SHP77 treated with DMSO at 0.1 percent for 48 hours (cell line): Measurements from ENCODE around the gene MB.
"Not testable (repeated sequence)": the region's sequence is repeated elsewhere in the genome, so short reads cannot be mapped to it uniquely, and the experiment has no call there.

ENCODE experiments used
- DNase-seq: peaks from one replicate; lab custom pipeline; 2025; lab: John Stamatoyannopoulos, UW

Gene MB

DNA sequence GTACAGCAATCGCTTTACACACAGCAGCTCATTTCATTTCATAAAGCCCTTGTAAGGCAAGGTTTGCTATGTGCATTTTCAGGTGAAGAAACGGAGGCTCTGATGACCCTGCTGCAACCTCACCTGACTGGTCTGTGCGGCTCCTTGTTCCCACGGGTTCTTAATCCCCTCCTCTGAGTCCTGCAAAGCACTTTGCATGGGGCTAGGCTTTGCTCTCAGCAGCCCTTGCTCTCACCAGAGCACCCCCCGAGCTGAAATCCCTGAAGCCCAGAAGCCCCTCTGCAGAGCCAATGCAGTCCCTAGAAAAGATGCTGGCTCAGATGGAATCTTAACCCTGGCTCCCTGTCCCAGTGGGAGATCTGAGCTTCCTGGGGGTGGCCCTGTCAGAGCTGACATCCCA is 20.1 kb upstream of the MB start:
- DNase-seq: no peak

GRCh38 chr22:35634943-35635540 is 17.9 kb upstream of the MB start:
- no peak for DNase-seq

GRCh38 chr22:35634015-35634414 is 16.9 kb upstream of the MB start:
- DNase-seq: no peak

- no peak for DNase-seq
Measured at GRCh38 chr22:35633520-35633919, 16.4 kb upstream of the MB start.

- DNase-seq: no peak
Measured at GRCh38 chr22:35632935-35633334, 15.8 kb upstream of the MB start.

DNA sequence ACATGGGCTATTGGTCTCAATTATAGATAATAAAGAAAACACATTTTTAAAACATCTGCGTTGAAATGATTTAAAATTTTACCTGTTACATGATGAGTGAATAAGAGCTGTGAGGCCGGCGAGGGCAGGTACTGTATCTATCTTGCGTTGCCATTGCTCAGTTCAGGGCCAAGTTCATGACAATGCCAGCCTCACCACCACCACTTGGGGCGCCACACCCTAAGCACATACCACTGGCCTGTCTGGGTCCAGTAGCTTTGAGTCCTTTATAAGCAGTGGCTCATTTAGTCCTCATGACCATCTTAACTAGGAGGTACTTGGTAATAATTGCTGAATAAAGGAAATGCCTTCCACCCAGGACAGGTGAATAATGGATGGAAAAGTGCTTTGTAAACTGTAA is 14.5 kb upstream of the MB start:
- peak; percentile 12 for DNase-seq

DNA sequence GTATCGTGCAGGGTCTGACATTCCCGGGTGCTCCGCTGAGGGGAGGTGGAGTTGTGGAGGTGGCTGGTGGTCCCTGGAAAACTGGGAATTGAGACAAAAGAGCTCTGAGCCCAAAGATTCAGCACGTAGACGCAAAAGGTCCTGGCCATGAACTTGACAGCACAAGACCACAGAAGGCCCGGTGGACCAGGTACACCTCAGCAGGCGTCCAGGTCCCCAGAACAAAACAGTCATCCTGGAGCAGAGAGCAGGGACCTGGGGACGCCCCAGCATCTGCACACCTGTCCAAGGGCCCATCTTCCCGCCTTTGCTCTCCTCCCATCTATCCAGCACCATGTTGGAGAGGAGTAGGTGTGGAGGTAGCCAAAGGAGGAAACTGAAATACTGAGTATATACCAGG is 13.8 kb upstream of the MB start:
- DNase-seq: no peak

DNA sequence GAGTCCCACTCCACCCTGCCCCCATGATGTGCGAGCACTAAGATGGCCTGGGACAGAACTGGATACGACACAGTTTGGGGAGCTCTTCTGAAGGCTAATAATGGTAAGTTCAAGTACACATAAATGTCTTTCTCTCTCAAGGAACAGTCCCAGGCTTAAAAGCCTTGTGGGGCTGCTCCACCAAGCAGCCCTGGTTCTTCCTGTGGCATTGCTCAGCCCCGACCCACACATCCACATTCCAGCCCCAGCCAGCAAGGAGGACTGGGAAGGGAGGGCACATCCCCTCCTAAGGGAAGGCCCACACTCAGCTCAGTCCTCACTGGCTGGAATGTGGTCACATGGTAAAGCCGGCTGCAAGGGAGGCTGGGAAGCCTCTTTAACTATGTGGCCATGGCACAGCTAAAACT is 13.3 kb upstream of the MB start:
- no peak for DNase-seq

DNA sequence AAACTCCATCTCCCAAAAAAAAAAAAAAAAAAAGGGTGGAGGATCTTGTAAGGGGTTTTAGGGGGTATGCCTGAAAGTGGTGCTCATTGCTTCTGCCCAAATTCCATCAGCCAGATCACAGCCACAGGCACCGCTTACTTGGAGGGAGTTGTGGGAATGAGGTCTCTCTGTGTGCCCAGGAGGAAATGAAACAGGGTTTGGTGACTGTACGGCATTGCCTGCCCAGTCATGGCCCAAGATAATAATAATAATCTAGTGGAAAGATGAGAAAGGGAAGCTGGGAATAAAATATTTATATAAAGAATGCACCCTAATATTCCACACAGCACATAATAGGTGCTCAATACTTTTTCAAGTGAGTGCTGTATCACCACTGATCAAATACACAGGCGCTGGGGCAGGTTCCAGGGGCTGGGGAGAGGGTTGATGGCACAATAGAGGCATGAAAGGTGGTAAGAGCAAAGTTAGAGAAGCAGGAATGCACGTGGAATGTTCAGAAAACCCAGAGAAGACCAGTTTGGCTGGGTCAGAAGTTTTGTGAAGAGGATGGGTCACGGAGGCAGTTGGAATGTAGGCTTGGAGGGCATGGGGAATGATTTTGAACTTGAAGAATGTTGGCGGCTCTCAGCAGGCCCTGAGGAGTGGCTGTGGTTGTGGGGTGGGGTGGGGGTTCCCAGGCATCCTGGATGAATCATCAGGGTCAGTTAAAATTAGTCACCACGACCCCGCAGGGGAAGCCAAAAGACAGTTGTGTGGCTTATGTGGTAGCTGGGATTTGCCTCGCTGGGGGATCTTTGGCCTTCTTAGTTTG is 12.5 kb upstream of the MB start:
- DNase-seq: no peak

GRCh38 chr22:35628732-35629131 is 11.6 kb upstream of the MB start:
- DNase-seq: no peak

DNA sequence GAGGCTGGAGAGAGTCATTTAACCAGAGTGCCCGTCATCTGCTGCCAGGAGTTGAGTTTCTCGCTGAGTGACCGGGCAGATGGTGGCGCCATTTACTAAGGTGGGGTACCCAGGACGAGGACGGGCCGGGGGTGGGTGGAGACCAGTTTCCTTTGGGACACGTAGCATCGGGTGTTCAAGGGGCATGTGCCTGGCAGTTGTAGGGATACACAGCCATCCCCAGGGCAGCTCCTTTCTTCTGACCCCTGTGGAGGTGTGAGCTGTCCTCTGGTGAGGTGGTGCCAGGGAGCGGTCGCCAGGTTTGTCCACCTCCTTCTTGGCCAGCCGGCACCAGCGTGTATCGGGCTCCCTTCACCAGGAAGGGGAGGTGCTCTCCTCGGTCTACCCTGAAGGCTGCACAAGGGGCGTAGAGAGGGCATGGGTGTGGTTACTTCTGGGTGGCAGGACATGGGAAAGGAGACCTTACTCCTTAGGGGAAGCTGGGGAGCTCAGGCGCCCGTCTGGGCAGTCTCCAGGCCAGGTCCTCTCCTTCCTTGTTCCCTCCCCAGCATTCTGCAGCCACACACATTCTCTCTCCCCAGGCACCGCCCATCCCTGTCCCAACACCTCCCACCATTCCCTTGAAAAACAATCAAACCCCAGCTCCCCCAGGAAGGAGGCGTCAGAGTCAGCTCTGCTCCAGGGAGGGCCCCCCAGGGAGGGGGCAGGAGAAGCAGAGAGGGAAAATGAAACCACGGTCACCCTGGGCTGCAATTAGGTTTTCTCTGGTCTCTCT is 10.3 kb upstream of the MB start:
- peak; percentile 70 for DNase-seq

- DNase-seq: no peak
Measured at GRCh38 chr22:35625763-35626432, 8.8 kb upstream of the MB start.

DNA sequence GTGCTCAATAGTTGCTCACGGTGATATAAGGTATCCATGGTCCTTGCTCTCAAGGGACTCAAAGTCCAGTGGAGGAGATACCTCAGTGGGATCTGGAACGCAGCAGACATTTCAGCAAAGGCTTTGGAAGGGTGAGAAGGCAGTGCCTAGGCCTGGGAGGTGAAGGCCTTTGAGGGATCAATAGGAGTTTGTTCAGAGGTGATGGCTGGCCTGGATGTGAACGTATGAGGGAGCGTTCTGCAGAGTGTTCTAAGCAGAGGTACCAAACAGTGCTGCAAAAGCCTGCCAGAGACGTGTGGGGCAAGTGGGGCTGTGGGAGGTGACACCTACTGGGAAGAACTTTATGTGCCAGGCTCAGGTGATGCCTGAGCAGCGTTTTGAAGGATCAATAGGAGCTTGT is 7.4 kb upstream of the MB start:
- DNase-seq: no peak

- not testable (repeated sequence) for DNase-seq
Measured at GRCh38 chr22:35623885-35624284, 6.8 kb upstream of the MB start.

- peak; percentile 39 for DNase-seq
Measured at GRCh38 chr22:35622191-35622913, 5.2 kb upstream of the MB start.

DNA sequence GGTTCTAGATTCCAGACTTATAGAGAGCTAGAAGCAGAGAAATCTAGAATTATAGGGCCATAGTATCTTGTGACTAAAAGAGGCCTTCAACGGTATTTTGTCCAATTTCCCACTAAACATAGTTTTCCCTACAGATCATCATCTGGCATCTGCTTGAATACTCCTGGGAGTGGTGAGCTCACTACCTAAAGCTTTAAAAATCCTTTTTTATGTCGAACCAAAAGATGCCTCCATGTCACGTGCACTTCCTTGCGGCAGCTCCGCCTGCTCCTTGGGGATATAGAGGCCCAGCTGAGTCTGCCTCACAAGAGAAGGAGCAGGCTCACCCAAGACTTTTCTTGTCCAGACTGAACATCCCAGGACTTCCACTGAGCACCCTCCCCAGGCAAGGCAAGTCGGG is 4.3 kb upstream of the MB start:
- DNase-seq: no peak

DNA sequence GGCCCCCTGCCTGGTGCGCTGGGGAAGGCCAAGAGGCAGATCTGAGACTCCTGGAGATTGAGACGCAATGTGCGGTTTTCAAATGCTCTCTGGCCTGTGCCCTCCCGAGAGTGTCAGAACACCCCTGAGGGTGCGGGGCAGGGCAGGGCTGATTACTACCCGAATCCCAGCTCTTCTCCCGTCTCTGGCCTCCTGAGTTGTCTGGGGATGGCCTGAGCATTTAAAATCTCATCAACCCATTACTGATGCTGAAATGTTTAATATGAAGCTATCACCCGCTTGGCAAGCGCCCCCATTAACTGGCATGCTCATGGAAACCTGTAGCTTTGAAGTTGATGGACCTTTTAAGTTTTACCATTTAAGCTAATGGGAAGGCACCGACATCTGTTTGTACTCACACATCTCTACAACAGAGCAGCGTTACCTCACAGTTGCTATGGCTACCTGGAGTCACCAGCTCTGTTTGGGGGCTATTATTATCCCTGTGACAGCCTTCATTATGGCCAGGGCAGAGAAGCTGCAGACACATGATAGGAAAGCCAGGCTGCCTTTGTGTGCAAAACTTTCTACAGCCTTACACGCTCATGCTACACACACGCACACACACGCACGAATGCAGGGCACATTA is 3.6 kb upstream of the MB start:
- DNase-seq: no peak

DNA sequence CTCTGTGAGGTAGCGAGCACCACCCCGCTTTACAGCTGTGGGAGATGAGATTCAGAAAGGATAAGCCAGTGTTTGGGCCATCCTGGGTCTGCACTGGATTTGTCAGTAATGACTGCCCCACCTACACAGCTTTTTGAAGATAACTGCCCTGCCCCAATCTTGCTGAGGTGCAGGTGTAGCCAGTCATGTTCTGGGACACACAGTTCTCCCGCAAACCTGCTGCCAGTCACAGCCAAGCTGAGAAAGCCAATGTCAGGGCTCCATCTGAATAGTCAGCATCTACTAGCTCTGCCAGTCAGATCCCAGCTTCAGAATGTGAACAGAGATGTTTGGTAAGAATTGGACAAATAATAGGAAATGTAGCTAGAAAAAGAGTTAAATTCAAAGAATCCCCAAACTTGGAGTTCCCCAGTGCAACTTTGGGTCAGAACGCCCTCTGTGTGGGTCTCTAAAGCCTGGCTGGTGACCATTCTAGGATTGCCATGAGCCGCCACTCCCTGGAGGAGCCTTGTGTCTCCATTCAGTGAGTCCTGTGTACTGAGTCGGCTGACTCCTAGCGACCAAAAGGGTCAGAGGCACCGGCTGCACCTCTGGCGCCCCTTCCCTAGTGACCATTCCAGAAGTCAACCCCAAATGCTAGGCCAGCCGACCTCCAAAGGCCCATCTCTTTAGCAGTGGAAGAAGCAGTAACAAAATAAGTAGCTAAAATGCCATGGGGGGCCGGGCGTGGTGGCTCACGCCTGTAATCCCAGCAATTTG is 2.4 kb upstream of the MB start:
- no peak for DNase-seq

DNA sequence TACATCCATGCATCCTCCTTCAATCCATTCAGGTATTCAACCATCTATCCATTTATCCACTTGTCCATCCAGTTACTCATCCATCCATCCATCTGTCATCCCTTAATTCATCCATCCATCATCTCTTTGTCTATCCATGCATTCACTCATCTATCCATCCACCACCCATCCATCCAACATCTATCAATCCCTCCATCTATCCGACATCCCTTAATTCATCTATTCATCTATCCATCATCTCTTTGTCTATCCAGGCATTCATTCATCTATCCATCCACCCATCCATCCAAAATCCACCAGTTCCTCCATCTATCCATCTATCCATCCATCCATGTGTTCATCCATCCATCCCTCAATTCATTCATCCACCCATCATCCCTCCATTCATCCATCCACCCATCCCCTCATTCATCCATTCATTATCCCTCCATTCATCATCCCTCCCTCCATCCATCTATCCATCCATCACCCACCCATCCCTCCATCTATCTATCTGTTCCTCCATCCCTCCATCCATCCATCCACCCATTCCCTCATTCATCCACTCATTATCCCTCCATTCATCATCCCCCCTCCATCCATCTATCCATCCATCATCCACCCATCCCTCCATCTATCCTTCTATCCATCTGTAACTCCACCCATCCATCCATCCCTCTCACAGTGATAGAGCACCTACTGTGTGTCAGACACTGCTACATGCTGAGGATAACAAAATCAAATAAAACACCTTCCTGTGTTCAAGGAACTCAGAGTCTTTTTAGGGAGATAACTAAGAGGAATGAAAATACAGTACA is 1.5 kb upstream of the MB start:
- DNase-seq: no peak

GRCh38 chr22:35616043-35616442 is 1.1 kb downstream of the MB start:
- DNase-seq: no peak
